Liver (tissue), 9 donors: ENCODE data around the gene RNF41. TPM values are rescaled to one million over a fixed set of nuclear protein-coding genes. Genes with fewer than 3 reads are reported as not detected.

Experiments used
- DNase-seq: peaks from one replicate; pipeline ENCODE4 v3.0.0-alpha.2; 2017; ENCODE audit warnings: low spot score
- H3K27ac ChIP-seq, 2 donors: one replicate each; pipeline ENCODE4 v1.7.0; 2013; ENCODE audit warnings: inconsistent platforms in 2 of 2, low read length in 2 of 2, control low read depth in 1 of 2, low read depth in 1 of 2, mild to moderate bottlenecking in 1 of 2
- H3K27me3 ChIP-seq, 4 donors: one replicate each; pipeline versions ENCODE4 v1.6.1 to v1.7.0; 2013; ENCODE audit warnings: low read length in 3 of 4, inconsistent platforms in 1 of 4, mild to moderate bottlenecking in 1 of 4, moderate library complexity in 1 of 4; ENCODE audit not compliant: control insufficient read depth in 4 of 4, insufficient read depth in 4 of 4
- H3K36me3 ChIP-seq, 4 donors: one replicate each; pipeline versions ENCODE4 v1.6.1 to v1.7.0; 2013; ENCODE audit warnings: low read length in 3 of 4, mild to moderate bottlenecking in 3 of 4, low read depth in 1 of 4, moderate library complexity in 1 of 4; ENCODE audit not compliant: control insufficient read depth in 4 of 4, insufficient read depth in 3 of 4
- H3K4me1 ChIP-seq, 4 donors: one replicate each; pipeline versions ENCODE4 v1.6.1 to v1.7.0; 2013; ENCODE audit warnings: low read length in 3 of 4, mild to moderate bottlenecking in 3 of 4, moderate library complexity in 1 of 4; ENCODE audit not compliant: control insufficient read depth in 4 of 4, insufficient read depth in 4 of 4
- H3K4me3 ChIP-seq, 3 donors: one replicate each; pipeline versions ENCODE4 v1.6.1 to v1.7.0; 2013; ENCODE audit warnings: low read length in 3 of 3, control low read depth in 1 of 3, low read depth in 1 of 3, mild to moderate bottlenecking in 1 of 3
- H3K9ac ChIP-seq, 2 donors: one replicate each; pipeline ENCODE4 v1.7.0; 2013; ENCODE audit warnings: low read length in 2 of 2, mild to moderate bottlenecking in 2 of 2, moderate library complexity in 2 of 2, control low read depth in 1 of 2, low read depth in 1 of 2
- H3K9me3 ChIP-seq, 4 donors: one replicate each; pipeline versions ENCODE4 v1.6.1 to v1.7.0; 2013; ENCODE audit warnings: low read length in 3 of 4; ENCODE audit not compliant: control insufficient read depth in 4 of 4
- ATF3 ChIP-seq: IDR thresholded peaks from 2 replicates; pipeline ENCODE4 v1.6.1; 2016; ENCODE audit warnings: antibody characterized with exemption
- CTCF ChIP-seq: fragments of 150-350 bp; IDR thresholded peaks from 2 replicates; pipeline ENCODE4 v1.5.1; 2017; ENCODE audit warnings: improper control_type of control experiment, low read depth, low read length; ENCODE audit not compliant: missing input control
- EGR1 ChIP-seq, 2 donors: IDR thresholded peaks; 2 replicates each; pipeline ENCODE4 v1.6.1; 2016 to 2018; ENCODE audit warnings: antibody characterized with exemption in 2 of 2, low read depth in 2 of 2
- FOXA1 ChIP-seq: IDR thresholded peaks from 2 replicates; pipeline ENCODE4 v1.6.1; 2016; ENCODE audit warnings: antibody characterized with exemption
- FOXA2 ChIP-seq: IDR thresholded peaks from 2 replicates; pipeline ENCODE4 v1.6.1; 2016; ENCODE audit warnings: antibody characterized with exemption
- HNF4A ChIP-seq, 2 donors: conservative IDR thresholded peaks; 2 replicates each; pipeline ENCODE4 v1.6.1; 2016; ENCODE audit warnings: antibody characterized with exemption in 2 of 2, mild to moderate bottlenecking in 2 of 2
- MAX ChIP-seq: IDR thresholded peaks from 2 replicates; pipeline ENCODE4 v1.6.1; 2016; ENCODE audit warnings: antibody characterized with exemption
- RAD21 ChIP-seq, 2 donors: IDR thresholded peaks; 2 replicates each; pipeline ENCODE4 v1.6.1; 2016; ENCODE audit warnings: antibody characterized with exemption in 2 of 2, mild to moderate bottlenecking in 2 of 2
- TAF1 ChIP-seq: conservative IDR thresholded peaks from 2 replicates; pipeline ENCODE4 v1.6.1; 2016; ENCODE audit warnings: antibody characterized with exemption, mild to moderate bottlenecking
- YY1 ChIP-seq: IDR thresholded peaks from 2 replicates; pipeline ENCODE4 v1.6.1; 2016; ENCODE audit warnings: antibody characterized with exemption, mild to moderate bottlenecking
- ZBTB33 ChIP-seq: IDR thresholded peaks from 2 replicates; pipeline ENCODE4 v1.6.1; 2016; ENCODE audit warnings: antibody characterized with exemption
- WGBS: extraction: QIAGEN DNeasy Blood & Tissue Kit; methylation state at CpG from one replicate; pipeline ENCODE4 v1.1.7; 2013; 5-methylcytosine and 5-hydroxymethylcytosine counted together
- polyA plus RNA-seq, 2 donors: library from polyadenylated mRNA; stranded (reverse) in 1 of 2; unstranded in 1 of 2; fragments of 200-250 nt in 1 of 2; fragments of >200 nt in 1 of 2; fragmentation: Nextera tagmentation in 1 of 2; extraction: Ambion mirVana in 1 of 2; gene quantifications; one replicate each; pipeline versions ENCODE4 v1.2.1 to v1.2.3, GENCODE V29; 2013 to 2015
- total RNA-seq, 2 donors: library from RNA; depleted of rRNA; stranded (reverse); fragments of >200 nt; gene quantifications; one replicate each; pipeline ENCODE4 v1.2.3, GENCODE V29; 2014
- TF ChIP-seq, protein P1 (sequence below): IDR thresholded peaks from 2 replicates; pipeline ENCODE4 v1.6.1; 2016; ENCODE audit warnings: antibody characterized with exemption, mild to moderate bottlenecking
- donor health status: healthy.
- donor health status: healthy.
- donor health status: healthy.
- donor health status: healthy.
- donor health status: healthy.

Gene RNF41
- total and polyA plus RNA-seq, 4 donors, result 7.6 to 31.8 (median 16.8) TPM

DNA sequence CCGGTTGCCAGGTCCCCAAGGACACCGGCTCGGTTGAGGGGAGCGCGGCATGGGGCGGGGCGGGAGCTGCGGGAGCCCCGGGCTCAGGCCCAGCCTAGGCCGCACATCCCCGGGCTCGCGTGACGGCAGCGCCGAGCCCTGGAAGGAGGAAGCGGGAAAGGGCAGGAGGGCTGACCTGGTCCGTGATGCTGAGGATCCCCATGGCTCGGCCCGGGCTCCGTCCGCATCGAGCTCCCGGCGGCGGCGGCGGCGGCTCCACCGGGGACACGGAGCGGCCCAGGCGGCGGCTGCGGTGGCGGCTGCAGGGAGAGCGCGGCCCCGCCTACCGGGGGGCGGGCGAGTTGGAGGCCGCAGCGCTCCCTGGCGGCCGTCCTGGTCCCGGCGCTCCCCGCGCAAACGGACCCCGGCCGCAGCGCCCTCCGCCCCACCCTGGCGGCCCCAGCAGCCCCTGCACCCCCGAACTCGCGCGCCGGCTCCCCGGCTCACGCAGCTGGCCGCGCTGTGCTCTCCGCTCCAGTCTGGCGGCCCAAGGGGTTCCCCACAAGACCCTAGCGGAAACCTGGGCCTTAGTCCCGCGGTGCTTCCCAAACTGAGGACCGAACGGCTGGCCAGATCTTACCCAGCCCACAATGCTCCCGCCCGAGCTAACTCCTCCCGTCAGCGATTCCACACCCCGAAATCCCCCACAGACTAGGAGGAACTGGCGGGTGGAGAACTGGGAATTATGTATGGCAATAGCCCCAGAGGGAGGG lies 36.5 kb upstream of the RNF41 start, which contains the start of gene ANKRD52:
ANKRD52 (minus strand) TSS at position 317 of the 752 bp plus-strand sequence; CDS start at position 202, 115 bp downstream.
- no peaks in the 10 kb centered on the region for H3K27me3 ChIP-seq
- peaks cover 6 to 21% (median 13%) of the 10 kb centered on the region in 4 donors for H3K36me3 ChIP-seq
- TF ChIP-seq FOXA1 (no peak), EGR1 (IDR thresholded peaks at IDR 0.05; ENCODE audit: low read depth in 2 of 2) (no peak), CTCF (peak; percentile 66), HNF4A (conservative IDR thresholded peaks at IDR 0.05) (no peak), YY1 (no peak), FOXA2 (no peak), RAD21 (IDR thresholded peaks at IDR 0.05) (peak; percentile 5 to 19)
- TF ChIP-seq, protein P1, sequence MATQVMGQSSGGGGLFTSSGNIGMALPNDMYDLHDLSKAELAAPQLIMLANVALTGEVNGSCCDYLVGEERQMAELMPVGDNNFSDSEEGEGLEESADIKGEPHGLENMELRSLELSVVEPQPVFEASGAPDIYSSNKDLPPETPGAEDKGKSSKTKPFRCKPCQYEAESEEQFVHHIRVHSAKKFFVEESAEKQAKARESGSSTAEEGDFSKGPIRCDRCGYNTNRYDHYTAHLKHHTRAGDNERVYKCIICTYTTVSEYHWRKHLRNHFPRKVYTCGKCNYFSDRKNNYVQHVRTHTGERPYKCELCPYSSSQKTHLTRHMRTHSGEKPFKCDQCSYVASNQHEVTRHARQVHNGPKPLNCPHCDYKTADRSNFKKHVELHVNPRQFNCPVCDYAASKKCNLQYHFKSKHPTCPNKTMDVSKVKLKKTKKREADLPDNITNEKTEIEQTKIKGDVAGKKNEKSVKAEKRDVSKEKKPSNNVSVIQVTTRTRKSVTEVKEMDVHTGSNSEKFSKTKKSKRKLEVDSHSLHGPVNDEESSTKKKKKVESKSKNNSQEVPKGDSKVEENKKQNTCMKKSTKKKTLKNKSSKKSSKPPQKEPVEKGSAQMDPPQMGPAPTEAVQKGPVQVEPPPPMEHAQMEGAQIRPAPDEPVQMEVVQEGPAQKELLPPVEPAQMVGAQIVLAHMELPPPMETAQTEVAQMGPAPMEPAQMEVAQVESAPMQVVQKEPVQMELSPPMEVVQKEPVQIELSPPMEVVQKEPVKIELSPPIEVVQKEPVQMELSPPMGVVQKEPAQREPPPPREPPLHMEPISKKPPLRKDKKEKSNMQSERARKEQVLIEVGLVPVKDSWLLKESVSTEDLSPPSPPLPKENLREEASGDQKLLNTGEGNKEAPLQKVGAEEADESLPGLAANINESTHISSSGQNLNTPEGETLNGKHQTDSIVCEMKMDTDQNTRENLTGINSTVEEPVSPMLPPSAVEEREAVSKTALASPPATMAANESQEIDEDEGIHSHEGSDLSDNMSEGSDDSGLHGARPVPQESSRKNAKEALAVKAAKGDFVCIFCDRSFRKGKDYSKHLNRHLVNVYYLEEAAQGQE, result no peak
- H3K4me3 ChIP-seq, result peak within 1 kb of the TSS; percentile 62 to 83 (median 81)
- peak within 1 kb of the TSS; percentile 52 to 69 for H3K9ac ChIP-seq
- peak within 1 kb of the TSS; percentile 63 to 66 for H3K27ac ChIP-seq
- no peaks in the 10 kb centered on the region for H3K9me3 ChIP-seq
- peak; percentile 86 for DNase-seq
- under 1% methylated on average over 78 of the region's 78 CpGs for WGBS
- peaks cover 1 to 20% (median 15%) of the 10 kb centered on the region in 4 donors for H3K4me1 ChIP-seq

GRCh38 chr12:56257491-56258067 lies 35.9 kb upstream of the RNF41 start:
- Histone ChIP-seq H3K27ac (peak overlapping the region in 1 of 2 donors; percentile 63), H3K4me3 (peak overlapping the region; percentile 56 to 81 (median 61)), H3K4me1 (peaks cover 1 to 20% (median 15%) of the 10 kb centered on the region in 4 donors), H3K9me3 (no peaks in the 10 kb centered on the region), H3K9ac (peak overlapping the region; percentile 2 to 52), H3K36me3 (peaks cover 8 to 28% (median 20%) of the 10 kb centered on the region in 4 donors), H3K27me3 (no peaks in the 10 kb centered on the region)
- DNase-seq, result no peak
- 2% methylated on average over 27 of the region's 27 CpGs for WGBS
- no peak for TF ChIP-seq CTCF
- TF ChIP-seq ATF3, result no peak
- TF ChIP-seq MAX, result no peak
- TF ChIP-seq, protein P1, result no peak
- TF ChIP-seq ZBTB33, result no peak
- no peak for TF ChIP-seq TAF1
